C4-2B (cell line): ENCODE results near the gene LHFPL2.

Experiments
- CTCF ChIP-seq: fragments of 450-650 bp; conservative IDR thresholded peaks from 2 replicates; pipeline ENCODE4 v1.5.1; 2017; ENCODE audit warnings: mild to moderate bottlenecking
- ZFX ChIP-seq: fragments of 450-650 bp; IDR thresholded peaks from 2 replicates; pipeline ENCODE4 v1.6.1; 2017

GRCh38 chr5:78618303-78618702 lies 30.3 kb downstream of the LHFPL2 start:
- no peak for TF ChIP-seq CTCF
- no peak for TF ChIP-seq ZFX
